OCI-M2 (cell line): ENCODE data around the gene CSK.

Experiments used
- DNase-seq: peaks from one replicate; lab custom pipeline; 2025; ENCODE audit not compliant: unreplicated experiment; lab: John Stamatoyannopoulos, UW

Gene CSK

GRCh38 chr15:74825866-74826265 is 44.0 kb downstream of the CSK start:
- no peak for DNase-seq

GRCh38 chr15:74826364-74826819 is 44.5 kb downstream of the CSK start, which contains the start of gene CPLX3:
CPLX3 (plus strand) TSS chr15:74826627; CDS start chr15:74826704, 77 bp downstream.
- no peak for DNase-seq

GRCh38 chr15:74826921-74827320 is 45.0 kb downstream of the CSK start:
- no peak for DNase-seq

DNA sequence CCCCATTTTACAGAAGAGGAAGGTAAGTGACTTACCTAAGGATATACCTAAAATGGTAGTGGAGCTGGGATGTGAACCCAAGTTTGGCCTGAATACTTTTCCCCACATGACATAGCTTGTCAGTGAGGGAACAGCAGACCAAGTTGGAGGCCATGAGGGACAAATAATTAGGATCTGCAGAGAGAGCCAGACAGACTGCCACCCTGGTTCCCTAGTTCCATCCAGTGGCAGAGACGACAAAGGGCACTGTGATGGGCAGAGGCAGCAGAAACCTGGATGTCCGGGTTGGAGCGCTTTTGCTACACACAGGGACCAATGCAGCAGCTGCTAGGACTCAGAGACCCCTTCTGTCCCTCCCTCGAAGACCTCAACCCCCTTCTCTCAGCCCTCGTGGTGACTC is 45.7 kb downstream of the CSK start:
- DNase-seq: no peak

- DNase-seq: no peak
These were observed 47.0 kb downstream of the CSK start for GRCh38 chr15:74828835-74829234.

DNA sequence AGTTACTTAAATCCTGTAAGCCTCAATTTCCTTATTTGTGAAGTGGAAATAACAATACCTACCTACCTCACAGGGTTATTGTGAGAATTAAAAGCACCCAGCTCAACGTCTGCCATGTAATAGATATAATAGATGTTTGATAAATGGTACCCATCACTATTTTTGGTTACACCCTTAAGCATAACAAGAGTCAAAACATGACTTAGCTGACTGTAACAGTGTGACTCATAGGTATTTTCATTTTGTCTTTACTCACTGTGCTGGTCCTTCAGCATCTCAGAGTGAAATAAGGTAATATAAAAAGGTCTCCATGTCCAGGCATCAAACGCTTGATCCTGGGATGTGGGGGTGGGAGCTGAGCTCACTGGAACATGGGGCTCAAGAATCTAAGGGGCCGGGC is 47.6 kb downstream of the CSK start:
- no peak for DNase-seq

- DNase-seq: no peak
These were observed 48.1 kb downstream of the CSK start for GRCh38 chr15:74829991-74830390.

- DNase-seq: no peak
These were observed 49.0 kb downstream of the CSK start for GRCh38 chr15:74830868-74831267.

GRCh38 chr15:74831813-74832495 is 50.1 kb downstream of the CSK start:
- DNase-seq: no peak

- DNase-seq: no peak
These were observed 50.9 kb downstream of the CSK start for GRCh38 chr15:74832826-74833225.

- DNase-seq: no peak
These were observed 51.7 kb downstream of the CSK start for GRCh38 chr15:74833376-74834107.

- DNase-seq: no peak
These were observed 53.5 kb downstream of the CSK start for GRCh38 chr15:74835312-74835823.

DNA sequence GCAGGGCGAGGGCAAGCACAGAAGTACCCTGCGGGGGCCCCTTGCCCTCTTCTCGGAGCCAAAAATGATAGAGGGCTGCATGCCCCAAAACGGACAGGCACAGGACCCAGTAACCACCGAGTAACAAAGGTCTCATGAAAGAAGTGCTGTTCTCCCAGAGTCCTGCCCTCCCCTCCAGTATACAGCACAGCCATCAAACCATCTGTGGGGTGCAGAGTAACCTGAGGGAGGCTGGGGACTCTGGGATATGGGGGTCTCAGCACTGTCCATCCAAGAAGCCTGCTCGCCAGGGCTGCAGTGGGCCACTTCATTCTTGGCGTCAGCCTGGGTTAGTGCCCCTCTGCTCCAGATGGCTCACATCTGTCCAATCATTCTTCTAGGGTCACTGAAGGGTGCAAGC is 55.0 kb downstream of the CSK start:
- DNase-seq: no peak

DNA sequence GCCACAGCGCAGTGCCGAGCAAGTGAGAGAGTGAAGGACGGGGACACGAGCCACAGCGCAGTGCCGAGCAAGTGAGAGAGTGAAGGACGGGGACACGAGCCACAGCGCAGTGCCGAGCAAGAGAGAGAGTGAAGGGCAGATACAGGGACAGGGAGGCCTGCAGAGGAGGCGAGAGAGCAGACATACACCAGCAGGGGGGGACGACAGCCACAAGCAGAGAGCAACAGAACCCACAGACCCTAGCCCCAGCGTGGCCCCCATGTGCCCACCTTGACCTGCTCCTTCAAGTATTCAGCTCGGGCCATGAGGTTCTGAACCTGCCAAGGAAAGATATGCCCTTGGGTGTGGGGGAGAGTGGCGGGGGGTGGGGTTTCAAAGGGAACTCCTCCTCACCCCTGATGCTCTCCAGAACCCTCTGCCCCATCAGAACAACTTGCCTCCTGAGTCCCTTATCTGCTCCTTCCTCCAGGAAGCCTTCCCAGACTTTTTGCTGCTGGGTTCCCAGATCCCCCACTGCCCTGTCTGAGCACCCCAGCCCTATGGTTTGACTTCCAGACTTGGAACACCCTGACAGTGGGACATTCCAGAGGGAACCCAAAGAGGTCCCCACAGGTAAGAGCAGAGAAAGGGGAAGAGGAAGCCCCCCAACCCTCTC is 55.7 kb downstream of the CSK start:
- no peak for DNase-seq

DNA sequence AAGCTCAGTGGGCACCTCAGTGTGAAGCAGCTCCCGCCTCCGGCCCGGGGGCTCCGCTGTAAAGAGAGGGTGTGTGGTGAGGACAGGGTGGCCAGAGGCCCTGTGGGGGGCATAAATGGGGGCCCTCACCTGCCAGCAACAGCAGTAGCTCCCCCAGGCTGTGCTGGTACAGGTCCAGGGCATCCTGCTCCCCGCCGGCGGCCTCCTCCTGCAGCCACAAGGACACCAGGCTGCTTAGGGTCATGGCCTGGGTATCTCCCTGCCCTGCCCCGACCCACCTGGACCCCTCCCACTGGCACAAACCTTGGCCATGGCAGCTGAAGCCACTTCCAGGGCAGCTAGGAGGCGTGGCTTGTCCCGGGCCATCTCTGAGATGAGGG is 56.2 kb downstream of the CSK start:
- DNase-seq: no peak

GRCh38 chr15:74838746-74839525 is 57.1 kb downstream of the CSK start:
- DNase-seq: no peak

- DNase-seq: no peak
These were observed 57.9 kb downstream of the CSK start for GRCh38 chr15:74839526-74840395.

DNA sequence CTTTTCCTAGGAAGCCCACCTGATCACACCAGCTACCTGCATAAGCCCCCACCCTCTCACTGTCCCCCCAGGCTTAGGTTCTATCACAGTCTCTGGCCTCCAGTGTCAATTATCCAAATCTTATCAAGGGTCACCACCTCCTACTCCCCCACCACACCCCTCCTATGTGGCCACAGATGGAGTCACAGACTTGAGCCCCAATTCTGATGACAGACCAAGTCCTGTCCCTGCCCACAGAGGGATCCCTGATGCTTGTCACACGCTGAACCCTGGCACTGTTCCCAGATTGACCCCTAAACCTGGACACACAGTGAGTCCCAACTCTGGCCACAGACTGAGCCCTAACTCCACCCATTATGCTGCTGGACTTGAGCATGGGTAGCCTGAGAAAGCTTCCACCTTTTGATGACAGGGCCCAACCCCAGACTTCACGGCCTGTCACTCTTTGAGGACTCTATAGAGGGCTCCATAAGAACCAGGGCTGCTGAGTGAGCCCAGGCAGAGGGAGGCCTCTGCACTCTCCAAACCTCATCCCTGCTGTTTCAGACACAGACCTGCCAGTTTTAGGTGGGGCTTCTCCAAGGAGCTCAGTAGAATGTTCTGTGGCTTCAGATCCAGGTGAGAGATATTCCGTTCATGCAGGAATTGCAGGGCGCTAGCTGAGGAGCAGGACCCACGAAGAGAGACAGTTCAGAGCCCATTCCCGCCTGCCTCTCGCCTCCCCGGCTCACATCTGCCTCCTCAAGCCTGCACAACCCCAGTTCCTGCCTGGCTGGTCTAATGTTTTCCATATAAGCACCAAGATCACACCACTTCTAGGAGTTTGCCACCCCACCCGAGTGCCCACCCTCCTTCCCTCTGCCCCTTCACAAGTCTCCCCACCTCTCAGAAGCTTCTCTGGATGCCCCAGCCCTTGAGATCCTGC is 59.2 kb downstream of the CSK start:
- DNase-seq: no peak

DNA sequence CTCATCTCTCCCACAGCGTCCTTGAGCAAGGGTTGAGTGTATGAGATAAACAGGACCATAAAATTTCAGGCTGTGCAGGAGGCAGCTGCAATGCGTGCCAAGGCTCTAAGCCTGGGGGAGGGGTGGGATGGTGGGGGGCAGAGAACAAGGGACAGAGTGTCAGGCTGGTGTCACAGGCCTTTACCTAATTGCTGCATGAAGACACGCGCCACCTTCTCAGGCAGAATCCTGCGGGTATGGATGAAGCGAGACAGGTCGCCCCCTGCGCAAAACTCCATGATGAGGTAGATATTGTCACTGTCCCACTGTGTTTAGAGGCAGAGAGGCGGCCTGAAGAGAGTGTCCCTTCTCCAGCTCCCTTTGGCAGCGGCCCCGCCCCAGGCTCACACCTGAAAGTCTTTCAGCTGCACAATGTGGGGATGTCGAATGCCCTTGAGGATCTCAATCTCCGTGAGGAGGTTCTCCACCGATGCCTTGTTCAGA is 60.1 kb downstream of the CSK start:
- no peak for DNase-seq
